Endothelial cell of umbilical vein (primary cell): ENCODE data around the gene KPTN. TPM values are rescaled to one million over a fixed set of nuclear protein-coding genes. Genes with fewer than 3 reads are reported as not detected.

Experiments used
- BruUV-seq: library from RNA; stranded (reverse); fragments of 400-500 nt; replicated peaks from 2 replicates; lab custom pipeline; 2021; lab: Mats Ljungman, UMichigan
- CTCF ChIA-PET: fragments of 300-600, 350-600 bp; sonication (Branson Sonifier 250); formaldehyde crosslinking; loops from one replicate; lab custom pipeline; 2021; ENCODE audit warnings: antibody characterized with exemption, inconsistent platforms; lab: Charles Lee
- POLR2A ChIA-PET: fragments of 300-600, 350-600 bp; sonication (Branson Sonifier 250); formaldehyde crosslinking; loops from one replicate; lab custom pipeline; 2021; ENCODE audit warnings: antibody characterized with exemption, inconsistent platforms; lab: Charles Lee
- DNase-seq: peaks from one replicate; pipeline ENCODE4 v3.0.0-alpha.2; 2011; ENCODE audit warnings: low read depth, low spot score
- FAIRE-seq: peaks from 2 replicates; lab custom pipeline; 2011; peaks lifted over from hg19 to GRCh38; lab: Jason Lieb, UNC
- H2AFZ ChIP-seq: 2 replicates; pipeline ENCODE4 v1.6.0; 2012; ENCODE audit warnings: low read depth, low read length, control low read depth, inconsistent platforms
- H3K27ac ChIP-seq: 2 replicates; pipeline ENCODE4 v1.5.1; 2011; ENCODE audit warnings: low read depth, mild to moderate bottlenecking, control low read depth, low read length, moderate library complexity; ENCODE audit not compliant: insufficient read depth
- H3K27me3 ChIP-seq, 2 experiments: 2 replicates each; pipeline versions ENCODE4 v1.6.0 to v1.6.1; 2011; ENCODE audit warnings: low read length in 2 of 2, mixed read lengths in 1 of 2; ENCODE audit not compliant: control insufficient read depth in 2 of 2, insufficient read depth in 2 of 2
- H3K36me3 ChIP-seq, 2 experiments: 2 replicates in 1 of 2; 3 replicates in 1 of 2; pipeline ENCODE4 v1.5.1; 2011; ENCODE audit warnings: low read length in 2 of 2, mild to moderate bottlenecking in 1 of 2, moderate library complexity in 1 of 2; ENCODE audit not compliant: control insufficient read depth in 2 of 2, insufficient read depth in 2 of 2; ENCODE audit errors: extremely low read depth in 1 of 2
- H3K4me1 ChIP-seq: 3 replicates; pipeline ENCODE4 v1.5.1; 2011; ENCODE audit warnings: mild to moderate bottlenecking, low read length; ENCODE audit not compliant: control insufficient read depth, insufficient read depth; ENCODE audit errors: extremely low read depth
- H3K4me2 ChIP-seq: 2 replicates; pipeline ENCODE4 v1.6.1; 2011; ENCODE audit warnings: low read length, control low read depth, mixed read lengths; ENCODE audit not compliant: insufficient read depth
- H3K4me3 ChIP-seq, 3 experiments: fragments of 200-600 bp in 1 of 3; sonication (generic), shearing (Covaris generic) in 1 of 3; replicated peaks in 1 of 3; 2 replicates each; pipeline ENCODE4 v1.5.1; 2011 to 2016; ENCODE audit warnings: control low read depth in 3 of 3, low read length in 3 of 3, mild to moderate bottlenecking in 2 of 3, inconsistent platforms in 1 of 3, low read depth in 1 of 3, moderate library complexity in 1 of 3; ENCODE audit not compliant: insufficient read depth in 1 of 3
- H3K79me2 ChIP-seq: 2 replicates; pipeline ENCODE4 v1.6.0; 2012; ENCODE audit warnings: low read length, inconsistent platforms; ENCODE audit not compliant: control insufficient read depth, insufficient read depth
- H3K9ac ChIP-seq: replicated peaks from 2 replicates; pipeline ENCODE3; 2011; ENCODE audit warnings: low read length, control low read depth; ENCODE audit not compliant: insufficient read depth; ENCODE audit errors: extremely low read depth
- H3K9me1 ChIP-seq: replicated peaks from 3 replicates; pipeline ENCODE4 v1.6.0; 2011; ENCODE audit warnings: mild to moderate bottlenecking, low read length; ENCODE audit not compliant: control insufficient read depth, insufficient read depth; ENCODE audit errors: extremely low read depth
- H3K9me3 ChIP-seq: replicated peaks from 2 replicates; pipeline ENCODE4 v1.5.1; 2012; ENCODE audit warnings: low read length, inconsistent platforms; ENCODE audit not compliant: control insufficient read depth, insufficient read depth
- H4K20me1 ChIP-seq: replicated peaks from 2 replicates; pipeline ENCODE3; 2011; ENCODE audit warnings: mild to moderate bottlenecking, low read length; ENCODE audit not compliant: control insufficient read depth, insufficient read depth; ENCODE audit errors: extremely low read depth
- CTCF ChIP-seq, 2 donors: IDR thresholded peaks; 1 replicate in 1 of 2; 2 replicates in 1 of 2; pipeline ENCODE4 v1.5.1; 2011; ENCODE audit warnings: low read length in 2 of 2, mild to moderate bottlenecking in 2 of 2, moderate library complexity in 2 of 2, control low read depth in 1 of 2, inconsistent platforms in 1 of 2, low read depth in 1 of 2; ENCODE audit not compliant: insufficient read depth in 1 of 2; ENCODE audit errors: extremely low read depth in 1 of 2
- EZH2 ChIP-seq: IDR thresholded peaks from 2 replicates; pipeline ENCODE4 v1.6.1; 2012; ENCODE audit warnings: borderline replicate concordance, low read depth, mild to moderate bottlenecking, moderate library complexity, low read length, inconsistent platforms; ENCODE audit not compliant: severe bottlenecking
- FOS ChIP-seq: IDR thresholded peaks from 2 replicates; pipeline ENCODE4 v1.6.1; 2011; ENCODE audit warnings: mild to moderate bottlenecking, low read length, moderate library complexity, borderline replicate concordance; ENCODE audit not compliant: insufficient read depth
- GATA2 ChIP-seq: IDR thresholded peaks from 2 replicates; pipeline ENCODE4 v1.7.0; 2011; ENCODE audit warnings: low read depth, mild to moderate bottlenecking, moderate library complexity, mixed read lengths, low read length; ENCODE audit not compliant: insufficient read length, insufficient read depth
- JUN ChIP-seq: IDR thresholded peaks from 2 replicates; pipeline ENCODE4 v1.6.1; 2011; ENCODE audit warnings: borderline replicate concordance, low read depth; ENCODE audit not compliant: insufficient read length, insufficient read depth
- MAX ChIP-seq: IDR thresholded peaks from 2 replicates; pipeline ENCODE4 v1.6.1; 2011; ENCODE audit not compliant: insufficient read depth, insufficient read length
- MYC ChIP-seq: IDR thresholded peaks from one replicate; pipeline ENCODE4 v1.6.1; 2011; ENCODE audit warnings: mild to moderate bottlenecking, low read depth, low read length
- POLR2A ChIP-seq: IDR thresholded peaks from 2 replicates; pipeline ENCODE4 v1.6.1; 2012; ENCODE audit warnings: low read depth, mild to moderate bottlenecking, control low read depth, low read length
- POLR2AphosphoS5 ChIP-seq: IDR thresholded peaks from 2 replicates; pipeline ENCODE4 v1.6.1; 2012; ENCODE audit warnings: low read depth, mild to moderate bottlenecking, control low read depth, low read length, moderate library complexity; ENCODE audit not compliant: insufficient read depth
- dilution Hi-C: fragments of 300-500 bp; cut with MboI; formaldehyde crosslinking; loops from one replicate; pipeline ENCODE4 v1.15.0; 2019; ENCODE audit warnings: low sequenced_read_pairs; ENCODE audit not compliant: extremely low pct_ligation_motif_present
- intact Hi-C: fragments of 100-400 bp; cut with micrococcal nuclease; formaldehyde crosslinking; loops from one replicate; pipeline ENCODE4 v1.10.0; 2022
- polyA plus RNA-seq, 4 experiments: library from polyadenylated mRNA; depleted of rRNA in 3 of 4; stranded (reverse) in 3 of 4; unstranded in 1 of 4; fragments of >200 nt; gene quantifications; 2 replicates each; pipeline versions ENCODE4 v1.2.1 to v1.2.3, GENCODE V29; 2011 to 2012; ENCODE audit warnings: missing spikeins in 1 of 4
- total RNA-seq: library from RNA; stranded (reverse); gene quantifications from 2 replicates; pipeline ENCODE4 v1.2.3, GENCODE V29; 2021

KPTN gene
- total and polyA plus RNA-seq, 2 donors (not counting 3 experiments of a cell fraction or from before 2014, with no cell fraction given) = 14.7 to 15.5 TPM

- peaks cover 8% of the 10 kb centered on the region for H3K4me1 ChIP-seq
- peaks cover 4 to 6% of the 10 kb centered on the region in 2 experiments for H3K27me3 ChIP-seq
- no peaks in the 10 kb centered on the region for H3K79me2 ChIP-seq
- no peak overlapping the region for H3K27ac ChIP-seq
- no peaks in the 10 kb centered on the region for H4K20me1 ChIP-seq
- TF ChIP-seq FOS = no peak
- intact Hi-C loops = no loop called here
- no peaks in the 10 kb centered on the region for H3K36me3 ChIP-seq
- FAIRE-seq (no peak), DNase-seq (no peak)
- H3K4me3 ChIP-seq = no peak overlapping the region
- H3K9me1 ChIP-seq = no peaks in the 10 kb centered on the region
- CTCF ChIA-PET = interaction anchor here (0.8 to 10.7 kb wide), 4 partner anchors 9 to 281 kb away, joined by 3 to 454 read pairs (median 68); partner anchors contain the start of gene EHD2
- H3K9ac ChIP-seq = no peak overlapping the region
- no peak overlapping the region for H2AFZ ChIP-seq
- no TSS peak for BruUV-seq
- no peaks in the 10 kb centered on the region for H3K9me3 ChIP-seq
- dilution Hi-C loops = no loop called here
- POLR2A ChIA-PET = no interaction called here
- H3K4me2 ChIP-seq = no peak overlapping the region
Observed at GRCh38 chr19:47432091-47432490, 51.9 kb downstream of the KPTN start.

GRCh38 chr19:47430041-47430802, 53.8 kb downstream of the KPTN start:
- H3K27ac ChIP-seq = no peak overlapping the region
- H2AFZ ChIP-seq = peak overlapping the region; percentile 76
- no peaks in the 10 kb centered on the region for H3K9me3 ChIP-seq
- intact Hi-C loops = no loop called here
- H3K9ac ChIP-seq = no peak overlapping the region
- no peaks in the 10 kb centered on the region for H4K20me1 ChIP-seq
- TF ChIP-seq JUN (no peak), EZH2 (peak; percentile 57), FOS (no peak), CTCF (IDR thresholded peaks at IDR 0.05; ENCODE audit: extremely low read depth in 1 of 2, insufficient read depth in 1 of 2, low read depth in 1 of 2, low read length in 2 of 2) (peak; percentile 12 to 45), MYC (no peak), GATA2 (no peak), POLR2AphosphoS5 (no peak), MAX (no peak), POLR2A (no peak)
- no peak overlapping the region for H3K4me3 ChIP-seq
- ChIA-PET POLR2A (no interaction called here), CTCF (interaction anchor here (1.0 to 2.9 kb wide), 8 partner anchors 9 to 283 kb away, joined by 3 to 9 read pairs (median 3); partner anchors contain the start of genes DHX34 and EHD2)
- peak; percentile 42 for DNase-seq
- dilution Hi-C loops = no loop called here
- peaks cover 4 to 6% of the 10 kb centered on the region in 2 experiments for H3K27me3 ChIP-seq
- H3K4me1 ChIP-seq = peaks cover 8% of the 10 kb centered on the region
- peak; percentile 24 for FAIRE-seq
- H3K36me3 ChIP-seq = no peaks in the 10 kb centered on the region
- no peak overlapping the region for H3K4me2 ChIP-seq
- BruUV-seq = no TSS peak
- H3K9me1 ChIP-seq = no peaks in the 10 kb centered on the region
- no peaks in the 10 kb centered on the region for H3K79me2 ChIP-seq
